GM18909 (cell line): Measurements from ENCODE around the gene KIRREL3.

Experiments used
- ATAC-seq: cut with Tn5 transposase; IDR thresholded peaks from one replicate; pipeline ENCODE4 v1.9.1; 2021; ENCODE audit warnings: mild to moderate bottlenecking; ENCODE audit not compliant: unreplicated experiment, poor library complexity

Gene KIRREL3

DNA sequence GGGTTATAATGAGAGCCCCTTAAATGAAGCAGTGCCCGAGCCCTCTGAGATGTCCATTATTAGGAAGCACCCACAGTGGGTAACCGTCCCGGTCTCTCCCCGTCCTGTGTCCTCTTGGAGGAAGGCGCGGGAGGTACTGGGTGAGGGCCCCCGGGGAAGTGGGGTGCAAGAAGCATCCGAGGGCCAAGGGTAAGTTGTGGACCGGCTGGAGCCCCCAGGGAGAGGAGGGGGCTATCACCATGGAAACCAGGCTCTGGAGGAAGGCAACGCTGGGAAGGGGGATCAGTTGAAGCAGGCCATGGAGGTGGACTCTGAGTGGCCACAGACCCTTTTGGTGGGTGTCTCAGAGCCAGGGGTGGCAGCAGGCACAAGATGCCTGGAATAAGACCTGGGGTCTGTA, 471.5 kb downstream of the KIRREL3 start:
- no peak for ATAC-seq

- ATAC-seq, result no peak
Observed at GRCh38 chr11:126528075-126528474, 472.5 kb downstream of the KIRREL3 start.

- no peak for ATAC-seq
Observed at GRCh38 chr11:126527651-126528050, 472.9 kb downstream of the KIRREL3 start.

GRCh38 chr11:126526471-126526870, 474.1 kb downstream of the KIRREL3 start:
- no peak for ATAC-seq

GRCh38 chr11:126525702-126526101, 474.9 kb downstream of the KIRREL3 start:
- ATAC-seq, result no peak

GRCh38 chr11:126525216-126525615, 475.4 kb downstream of the KIRREL3 start:
- no peak for ATAC-seq

DNA sequence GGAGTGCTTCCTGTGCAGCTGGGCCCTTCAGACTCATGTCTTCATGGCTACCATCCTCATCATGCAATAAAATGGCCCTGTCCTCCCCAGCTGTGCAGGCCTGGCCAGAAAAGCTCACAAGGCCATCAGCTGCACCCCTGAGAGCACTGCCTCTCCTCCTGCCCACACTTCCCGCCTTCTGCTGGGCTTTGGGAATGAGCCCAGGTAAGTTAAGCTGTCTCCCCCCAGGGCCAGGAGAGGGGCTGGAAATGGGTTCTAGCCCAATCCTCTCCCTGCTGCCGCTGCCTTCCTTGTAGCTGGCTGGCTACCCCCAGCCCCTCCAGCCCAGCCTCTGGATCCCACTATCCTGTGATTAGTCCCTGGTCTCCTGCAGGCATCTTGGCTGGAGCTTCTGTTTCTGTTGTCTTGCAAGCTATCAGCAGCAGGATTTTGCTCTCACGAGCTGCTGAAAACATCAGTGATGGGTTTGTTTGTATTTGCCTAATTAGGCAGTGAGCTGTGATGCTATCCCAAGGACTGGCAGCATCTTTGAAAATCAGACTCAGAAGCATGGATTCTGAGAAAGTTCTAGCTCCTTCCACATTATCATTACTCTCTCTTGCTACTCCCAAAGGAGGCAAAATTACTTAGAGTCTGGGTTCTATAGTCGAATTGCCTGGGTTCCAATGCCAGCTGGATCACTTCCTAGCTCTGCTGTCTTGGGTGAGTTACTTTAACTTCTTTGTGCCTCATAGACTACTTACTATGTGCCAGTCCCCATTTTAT, 476.9 kb downstream of the KIRREL3 start:
- ATAC-seq, result no peak

- no peak for ATAC-seq
Observed at GRCh38 chr11:126522606-126523005, 478.0 kb downstream of the KIRREL3 start.

DNA sequence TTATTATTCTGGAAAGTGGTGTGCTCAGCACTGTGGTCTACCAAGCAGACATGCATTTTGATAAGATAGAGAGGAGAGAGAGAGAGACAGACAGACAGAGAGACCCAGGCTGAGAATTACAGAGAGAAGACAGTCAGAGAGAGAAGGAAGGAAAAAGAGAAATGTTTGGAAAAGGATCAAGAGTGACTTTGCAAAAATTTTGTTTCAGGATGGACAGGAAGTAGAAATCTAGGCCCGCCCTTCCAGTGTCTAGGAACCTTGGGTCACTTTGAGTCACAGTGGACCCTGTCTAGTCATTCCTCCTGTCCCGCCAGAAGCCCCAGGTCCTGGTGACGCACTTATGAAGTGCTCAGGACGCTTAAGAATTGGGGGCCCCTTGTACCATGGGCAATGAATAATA, 478.4 kb downstream of the KIRREL3 start:
- ATAC-seq, result no peak

GRCh38 chr11:126521196-126521595, 479.4 kb downstream of the KIRREL3 start:
- no peak for ATAC-seq

DNA sequence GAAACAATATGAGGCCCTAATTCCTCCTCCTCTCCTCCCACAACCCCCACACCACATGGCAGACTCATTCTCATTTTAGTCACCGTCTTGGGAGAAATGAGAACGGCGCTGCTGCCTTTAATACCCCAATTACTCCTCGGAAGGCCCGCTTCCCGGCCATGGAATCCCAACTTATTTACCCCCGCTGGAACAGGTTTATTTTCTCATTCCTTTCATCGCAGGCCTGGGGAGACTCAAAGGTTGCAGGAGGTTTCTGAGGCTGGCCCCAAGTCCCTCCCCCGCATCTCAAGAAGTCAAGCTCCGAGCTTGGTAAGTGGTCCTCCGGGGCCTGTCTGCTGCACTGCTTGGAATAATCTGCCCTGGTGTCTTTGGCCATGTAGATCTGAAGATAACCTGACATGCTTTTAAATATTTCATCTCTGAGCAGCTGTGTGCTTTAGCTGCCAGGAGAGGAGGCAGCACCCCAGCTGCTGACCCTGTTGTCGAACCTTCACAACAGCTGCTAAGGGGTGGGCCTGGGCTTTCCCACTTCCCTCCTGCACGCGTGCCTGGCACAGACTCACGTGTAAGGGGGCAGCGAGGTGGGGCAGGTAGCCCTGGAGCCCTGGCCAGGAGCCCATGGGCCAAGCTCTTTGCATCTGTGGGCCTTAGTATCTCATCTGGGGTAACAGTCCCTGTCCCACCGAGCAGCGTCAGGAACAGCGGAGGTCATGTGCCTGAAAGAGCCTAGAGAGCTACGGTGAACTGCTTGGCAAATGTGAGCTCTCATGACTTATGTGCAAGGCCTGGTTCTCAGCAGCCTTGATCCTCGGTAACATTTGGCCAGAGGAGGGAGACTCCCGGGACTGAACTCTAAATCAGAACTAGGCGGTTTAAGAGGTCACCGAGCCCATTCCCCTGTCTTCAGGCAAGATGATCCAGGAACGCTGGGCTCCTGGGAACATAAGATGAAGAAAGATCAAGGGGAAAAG, 480.5 kb downstream of the KIRREL3 start:
- ATAC-seq, result no peak

- no peak for ATAC-seq
Observed at GRCh38 chr11:126518972-126519690, 481.4 kb downstream of the KIRREL3 start.

DNA sequence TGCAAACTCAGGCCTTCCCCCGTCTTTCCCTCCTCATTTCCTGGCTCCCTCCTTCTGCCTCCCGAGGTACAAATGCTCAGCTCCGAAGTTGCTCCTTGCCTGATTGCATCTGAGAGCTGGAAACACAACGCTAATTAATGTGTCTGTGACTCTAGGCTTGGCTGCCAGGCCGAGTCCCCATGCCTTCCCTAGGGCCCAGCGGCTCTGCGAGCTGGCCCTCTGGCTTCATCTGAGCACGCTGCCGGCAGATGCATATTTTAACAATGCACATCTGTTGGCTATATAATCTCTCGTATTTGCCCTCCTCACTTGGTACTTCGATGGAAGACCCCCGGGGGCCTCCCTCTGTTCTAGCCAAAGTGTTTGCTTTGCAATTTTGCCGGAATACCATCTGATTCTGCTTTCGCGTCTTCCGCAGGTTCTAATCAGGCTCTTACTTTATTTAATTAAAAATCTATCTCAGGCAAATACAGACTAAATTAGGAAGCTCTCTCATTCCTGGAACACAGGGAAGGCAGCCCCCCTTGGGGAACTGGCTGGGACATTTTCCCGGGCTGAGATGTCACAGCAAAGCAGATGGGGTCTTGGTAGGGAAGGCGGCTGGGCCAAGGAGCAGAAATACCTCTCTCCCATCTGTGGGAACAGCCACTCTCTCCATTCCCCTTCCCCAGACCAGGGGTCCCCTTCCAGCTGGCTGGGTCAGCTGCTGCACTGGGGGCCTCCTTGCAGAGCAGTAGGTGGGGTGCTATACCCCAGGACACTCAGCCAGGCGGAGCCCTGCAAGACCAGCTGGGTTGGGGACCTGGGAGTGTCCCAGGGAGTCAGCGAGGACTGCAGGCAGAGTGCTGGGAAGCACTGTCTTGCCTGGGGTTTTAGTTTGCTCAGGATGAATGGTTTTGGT, 482.2 kb downstream of the KIRREL3 start:
- no peak for ATAC-seq

GRCh38 chr11:126515501-126515900, 485.1 kb downstream of the KIRREL3 start:
- ATAC-seq, result no peak

DNA sequence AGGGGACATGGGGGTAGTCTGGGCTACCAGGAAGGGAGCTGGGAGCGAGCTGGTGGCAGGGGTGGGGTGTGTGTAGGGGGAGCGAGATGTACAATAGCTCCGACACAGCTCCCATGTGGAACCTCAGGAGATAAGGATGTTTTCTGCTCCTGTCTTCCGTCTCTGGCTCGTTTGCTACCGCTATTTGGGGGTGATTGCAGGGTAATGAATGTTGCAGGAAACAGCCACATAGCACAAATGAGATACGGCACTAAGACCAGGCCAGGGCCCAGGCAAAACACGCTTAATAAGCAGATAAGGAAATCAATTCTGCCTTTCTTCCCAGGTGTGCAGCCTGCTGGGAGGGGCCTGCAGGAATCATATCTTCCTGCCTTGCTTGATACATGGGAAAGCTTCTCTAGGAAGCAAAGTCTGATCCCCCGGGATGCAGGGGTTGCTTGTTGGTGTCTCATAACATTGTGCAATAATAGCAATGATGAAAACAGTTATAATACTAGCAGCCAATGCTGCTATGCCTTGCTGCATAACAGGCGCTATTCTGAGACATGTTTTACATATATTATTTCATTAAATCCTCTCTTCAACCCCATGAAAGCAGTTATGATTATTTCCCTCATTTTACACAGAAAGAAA, 486.4 kb downstream of the KIRREL3 start:
- no peak for ATAC-seq

DNA sequence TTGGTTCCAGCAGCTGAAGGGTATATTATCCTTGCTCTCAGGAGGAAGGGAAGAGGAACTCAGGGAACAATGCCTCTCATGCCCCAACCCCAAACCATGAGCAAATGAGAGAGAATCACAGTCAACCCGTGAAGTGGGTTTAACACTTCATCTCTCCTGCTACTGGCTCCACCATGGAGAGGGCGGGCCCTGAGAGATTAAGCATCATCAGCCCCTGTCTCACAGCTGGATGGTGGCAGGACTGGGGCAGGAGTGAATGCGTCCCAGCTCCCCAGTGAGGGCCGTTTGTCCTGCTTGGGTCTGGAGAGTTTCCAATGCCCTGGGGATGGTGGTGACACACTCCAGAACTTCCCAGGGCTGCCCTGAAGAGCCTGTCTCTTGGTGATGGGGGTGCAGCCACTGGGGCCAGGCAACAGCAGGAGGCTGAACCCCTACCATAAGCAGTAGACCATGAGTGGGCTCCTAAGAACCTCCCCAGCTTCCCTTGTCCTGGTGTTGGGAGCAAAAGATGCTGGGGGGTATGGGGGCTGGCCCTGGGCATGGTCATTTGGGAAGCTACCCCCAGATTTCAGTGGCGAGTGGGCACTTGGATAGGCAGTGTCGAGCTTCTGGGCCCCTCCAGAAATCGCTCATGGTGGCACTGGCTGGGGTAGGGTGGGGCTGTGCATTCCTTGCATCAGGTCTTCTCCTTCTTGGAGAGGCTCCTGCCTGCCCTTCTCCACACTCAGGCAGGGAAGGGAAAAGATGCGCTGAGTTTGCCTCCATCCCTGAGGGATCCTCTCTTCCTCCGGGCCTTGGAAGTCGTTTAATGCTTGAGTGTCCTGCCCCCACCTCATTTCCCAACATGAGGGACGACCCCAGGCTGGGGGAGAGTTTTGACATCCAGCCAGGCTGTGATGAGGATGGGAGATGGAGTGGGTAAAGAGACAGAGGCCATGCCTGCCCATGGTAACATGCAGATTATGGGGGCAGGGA, 487.5 kb downstream of the KIRREL3 start:
- no peak for ATAC-seq

DNA sequence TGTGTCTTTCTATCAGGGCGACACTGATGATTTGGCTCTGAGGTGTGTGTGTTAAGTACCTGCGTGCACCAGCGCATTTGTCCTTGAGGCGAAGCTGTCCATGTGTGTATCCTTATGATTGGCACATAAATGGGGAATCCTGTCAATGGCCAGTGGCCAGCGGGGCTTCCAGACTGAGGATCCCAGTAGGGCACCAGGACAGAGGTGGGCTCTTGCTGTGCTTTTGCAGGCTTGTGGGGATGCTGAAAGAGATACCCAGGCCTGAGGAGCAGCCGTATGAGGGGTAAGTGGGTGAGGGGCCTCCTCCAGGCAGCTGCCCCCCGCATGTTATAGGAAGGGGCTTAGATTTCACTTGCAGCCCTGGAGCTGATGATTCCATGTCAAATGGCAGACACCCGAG, 488.3 kb downstream of the KIRREL3 start:
- ATAC-seq, result no peak

- no peak for ATAC-seq
Observed at GRCh38 chr11:126511475-126512115, 489.0 kb downstream of the KIRREL3 start.
